Measurements from ENCODE around the gene FHIP2A. TPM values are rescaled to one million over a fixed set of nuclear protein-coding genes. Genes with fewer than 3 reads are reported as not detected.
"Not testable (repeated sequence)": the region's sequence is repeated elsewhere in the genome, so short reads cannot be mapped to it uniquely, and the experiment has no call there.

Gene FHIP2A
- total and polyA plus RNA-seq, 4 experiments from 2014 or later: 8.8 to 32.1 (median 19.6) TPM

- DNase-seq: no peak
- no peaks in the 10 kb centered on the region for H3K9me3 ChIP-seq (ENCODE audit: control insufficient read depth in 1 of 2, low read length in 2 of 2)
- Mint-ChIP-seq H3K9me3 (no peaks in the 10 kb centered on the region), H3K27ac (peak overlapping the region in 1 of 7 donors; percentile 22), H3K4me3 (no peak overlapping the region), H3K27me3 (no peaks in the 10 kb centered on the region), H3K4me1 (peaks cover 0 to 3% (median 0%) of the 10 kb centered on the region in 4 donors), H3K36me3 (peaks cover 51 to 72% of the 10 kb centered on the region in 2 donors)
- intact Hi-C loops (cut with micrococcal nuclease): no loop called here
- ChIA-PET POLR2A (ENCODE audit: partially characterized antibody) (interaction anchor here (0.6 kb wide), 1 partner anchor 34 kb away, joined by 3 read pairs; no protein-coding TSS in a partner anchor), CTCF (ENCODE audit: partially characterized antibody) (interaction anchor here (1.5 kb wide), 1 partner anchor 24 kb away, joined by 10 read pairs; the partner anchor contains the start of gene FHIP2A)
- H3K4me3 ChIP-seq (ENCODE audit: low read length in 2 of 2): no peak overlapping the region
- no peaks in the 10 kb centered on the region for H3K27me3 ChIP-seq (ENCODE audit: insufficient read depth, low read length)
- H3K27ac ChIP-seq (ENCODE audit: low read depth, low read length): no peak overlapping the region
- no peaks in the 10 kb centered on the region for H3K4me1 ChIP-seq (ENCODE audit: insufficient read depth, low read length)
- H3K36me3 ChIP-seq (ENCODE audit: insufficient read depth, low read length): peaks cover 38% of the 10 kb centered on the region
These were observed 24.6 kb downstream of the FHIP2A start for GRCh38 chr10:114845978-114846693.

- H3K36me3 ChIP-seq (ENCODE audit: insufficient read depth, low read length): peaks cover 38% of the 10 kb centered on the region
- POLR2A ChIA-PET (ENCODE audit: partially characterized antibody): not testable (repeated sequence)
- CTCF ChIA-PET (ENCODE audit: partially characterized antibody): interaction anchor here (1.0 kb wide), 1 partner anchor 544 kb away, joined by 4 read pairs; no protein-coding TSS in a partner anchor
These were observed 25.9 kb downstream of the FHIP2A start for GRCh38 chr10:114847517-114847916.

GRCh38 chr10:114849674-114850073, 28.1 kb downstream of the FHIP2A start:
- intact Hi-C loops (cut with micrococcal nuclease): no loop called here
- DNase-seq: no peak
- peaks cover 61 to 71% of the 10 kb centered on the region in 2 donors for H3K36me3 Mint-ChIP-seq
- Histone ChIP-seq H3K4me3 (ENCODE audit: low read length in 2 of 2) (no peak overlapping the region), H3K9me3 (ENCODE audit: control insufficient read depth in 1 of 2, low read length in 2 of 2) (no peaks in the 10 kb centered on the region), H3K4me1 (ENCODE audit: insufficient read depth, low read length) (no peaks in the 10 kb centered on the region), H3K27ac (ENCODE audit: low read depth, low read length) (no peak overlapping the region), H3K36me3 (ENCODE audit: insufficient read depth, low read length) (peaks cover 26% of the 10 kb centered on the region), H3K27me3 (ENCODE audit: insufficient read depth, low read length) (no peaks in the 10 kb centered on the region)
- peak overlapping the region in 1 of 7 donors; percentile 13 for H3K27ac Mint-ChIP-seq
- H3K27me3 Mint-ChIP-seq: no peaks in the 10 kb centered on the region
- CTCF ChIA-PET (ENCODE audit: partially characterized antibody): no interaction called here
- POLR2A ChIA-PET (ENCODE audit: partially characterized antibody): no interaction called here
- H3K4me3 Mint-ChIP-seq: no peak overlapping the region
- H3K4me1 Mint-ChIP-seq: peaks cover 0 to 6% (median 3%) of the 10 kb centered on the region in 4 donors
- H3K9me3 Mint-ChIP-seq: no peaks in the 10 kb centered on the region

More at GRCh38 chr10:114847517-114847916, 25.9 kb downstream of the FHIP2A start:
- H3K4me1 ChIP-seq (ENCODE audit: insufficient read depth, low read length); H3K9me3 Mint-ChIP-seq; H3K27ac ChIP-seq (ENCODE audit: low read depth, low read length); H3K4me1 Mint-ChIP-seq; H3K27ac Mint-ChIP-seq; H3K27me3 Mint-ChIP-seq; DNase-seq; H3K4me3 Mint-ChIP-seq; intact Hi-C loops (cut with micrococcal nuclease); H3K27me3 ChIP-seq (ENCODE audit: insufficient read depth, low read length); H3K4me3 ChIP-seq (ENCODE audit: low read length in 2 of 2); H3K9me3 ChIP-seq (ENCODE audit: control insufficient read depth in 1 of 2, low read length in 2 of 2): not testable (repeated sequence)
- H3K36me3 Mint-ChIP-seq: peaks cover 60 to 77% of the 10 kb centered on the region in 2 donors

- Mint-ChIP-seq H3K27ac (no peak overlapping the region), H3K4me1 (peaks cover 0 to 5% (median 2%) of the 10 kb centered on the region in 4 donors), H3K9me3 (no peaks in the 10 kb centered on the region), H3K36me3 (peaks cover 58 to 72% of the 10 kb centered on the region in 2 donors), H3K4me3 (no peak overlapping the region), H3K27me3 (no peaks in the 10 kb centered on the region)
- Histone ChIP-seq H3K27ac (ENCODE audit: low read depth, low read length) (no peak overlapping the region), H3K4me1 (ENCODE audit: insufficient read depth, low read length) (no peaks in the 10 kb centered on the region), H3K36me3 (ENCODE audit: insufficient read depth, low read length) (peaks cover 24% of the 10 kb centered on the region), H3K9me3 (ENCODE audit: control insufficient read depth in 1 of 2, low read length in 2 of 2) (no peaks in the 10 kb centered on the region), H3K27me3 (ENCODE audit: insufficient read depth, low read length) (no peaks in the 10 kb centered on the region), H3K4me3 (ENCODE audit: low read length in 2 of 2) (no peak overlapping the region)
- ChIA-PET CTCF (ENCODE audit: partially characterized antibody) (no interaction called here), POLR2A (ENCODE audit: partially characterized antibody) (no interaction called here)
- DNase-seq: no peak
- intact Hi-C loops (cut with micrococcal nuclease): no loop called here
These were observed 28.5 kb downstream of the FHIP2A start for GRCh38 chr10:114850126-114850525.

- CTCF ChIA-PET (ENCODE audit: partially characterized antibody): no interaction called here
- H3K36me3 ChIP-seq (ENCODE audit: insufficient read depth, low read length): peaks cover 24% of the 10 kb centered on the region
These were observed 29.8 kb downstream of the FHIP2A start for GRCh38 chr10:114851336-114851735.

GRCh38 chr10:114852197-114852596, 30.6 kb downstream of the FHIP2A start:
- H3K4me3 Mint-ChIP-seq: no peak overlapping the region
- intact Hi-C loops (cut with micrococcal nuclease): no loop called here
- peaks cover 11 to 15% (median 14%) of the 10 kb centered on the region in 4 donors for H3K4me1 Mint-ChIP-seq
- Histone ChIP-seq H3K27me3 (ENCODE audit: insufficient read depth, low read length) (no peaks in the 10 kb centered on the region), H3K36me3 (ENCODE audit: insufficient read depth, low read length) (peaks cover 26% of the 10 kb centered on the region), H3K27ac (ENCODE audit: low read depth, low read length) (no peak overlapping the region), H3K9me3 (ENCODE audit: control insufficient read depth in 1 of 2, low read length in 2 of 2) (no peaks in the 10 kb centered on the region), H3K4me3 (ENCODE audit: low read length in 2 of 2) (no peak overlapping the region), H3K4me1 (ENCODE audit: insufficient read depth, low read length) (peaks cover 15% of the 10 kb centered on the region)
- POLR2A ChIA-PET (ENCODE audit: partially characterized antibody): no interaction called here
- peaks cover 49 to 71% of the 10 kb centered on the region in 2 donors for H3K36me3 Mint-ChIP-seq
- no peaks in the 10 kb centered on the region for H3K9me3 Mint-ChIP-seq
- no peaks in the 10 kb centered on the region for H3K27me3 Mint-ChIP-seq
- DNase-seq: no peak
- CTCF ChIA-PET (ENCODE audit: partially characterized antibody): no interaction called here
- peak overlapping the region in 2 of 7 donors; percentile 35 to 44 for H3K27ac Mint-ChIP-seq

More at GRCh38 chr10:114851336-114851735, 29.8 kb downstream of the FHIP2A start:
- Histone ChIP-seq H3K4me3 (ENCODE audit: low read length in 2 of 2) (no peak overlapping the region), H3K4me1 (ENCODE audit: insufficient read depth, low read length) (peaks cover 7% of the 10 kb centered on the region), H3K27ac (ENCODE audit: low read depth, low read length) (no peak overlapping the region), H3K27me3 (ENCODE audit: insufficient read depth, low read length) (no peaks in the 10 kb centered on the region), H3K9me3 (ENCODE audit: control insufficient read depth in 1 of 2, low read length in 2 of 2) (no peaks in the 10 kb centered on the region)
- peaks cover 3 to 12% (median 10%) of the 10 kb centered on the region in 4 donors for H3K4me1 Mint-ChIP-seq
- no peak for DNase-seq
- peak overlapping the region in 1 of 7 donors; percentile 35 for H3K27ac Mint-ChIP-seq
- POLR2A ChIA-PET (ENCODE audit: partially characterized antibody): no interaction called here
- no peaks in the 10 kb centered on the region for H3K9me3 Mint-ChIP-seq
- no peak overlapping the region for H3K4me3 Mint-ChIP-seq
- no peaks in the 10 kb centered on the region for H3K27me3 Mint-ChIP-seq
- intact Hi-C loops (cut with micrococcal nuclease): no loop called here
- H3K36me3 Mint-ChIP-seq: peaks cover 56 to 72% of the 10 kb centered on the region in 2 donors

GRCh38 chr10:114854906-114855305, 33.3 kb downstream of the FHIP2A start:
- Mint-ChIP-seq H3K4me3 (no peak overlapping the region), H3K9me3 (no peaks in the 10 kb centered on the region), H3K27ac (peak overlapping the region in 3 of 7 donors; percentile 60 to 65 (median 65)), H3K4me1 (peaks cover 12 to 25% (median 15%) of the 10 kb centered on the region in 4 donors), H3K36me3 (peaks cover 47 to 65% of the 10 kb centered on the region in 2 donors), H3K27me3 (no peaks in the 10 kb centered on the region)
- intact Hi-C loops (cut with micrococcal nuclease): no loop called here
- CTCF ChIA-PET (ENCODE audit: partially characterized antibody): interaction anchor here (1.3 to 2.0 kb wide), 2 partner anchors 32 to 383 kb away, joined by 3 to 4 read pairs; no protein-coding TSS in a partner anchor
- Histone ChIP-seq H3K4me3 (ENCODE audit: low read length in 2 of 2) (no peak overlapping the region), H3K27me3 (ENCODE audit: insufficient read depth, low read length) (no peaks in the 10 kb centered on the region), H3K27ac (ENCODE audit: low read depth, low read length) (no peak overlapping the region), H3K9me3 (ENCODE audit: control insufficient read depth in 1 of 2, low read length in 2 of 2) (no peaks in the 10 kb centered on the region), H3K4me1 (ENCODE audit: insufficient read depth, low read length) (peaks cover 21% of the 10 kb centered on the region), H3K36me3 (ENCODE audit: insufficient read depth, low read length) (peaks cover 25% of the 10 kb centered on the region)
- POLR2A ChIA-PET (ENCODE audit: partially characterized antibody): interaction anchor here (1.1 kb wide), 1 partner anchor 13 kb away, joined by 3 read pairs; no protein-coding TSS in a partner anchor
- DNase-seq: no peak

All from CD4-positive, alpha-beta memory T cell (primary cell).